Measurements from ENCODE around the gene OCA2. TPM values are rescaled to one million over a fixed set of nuclear protein-coding genes. Genes with fewer than 3 reads are reported as not detected.

The OCA2 gene
- total RNA-seq, 6 donors from 2014 or later, result 0.83 to 6.0 (median 2.0) TPM

DNA sequence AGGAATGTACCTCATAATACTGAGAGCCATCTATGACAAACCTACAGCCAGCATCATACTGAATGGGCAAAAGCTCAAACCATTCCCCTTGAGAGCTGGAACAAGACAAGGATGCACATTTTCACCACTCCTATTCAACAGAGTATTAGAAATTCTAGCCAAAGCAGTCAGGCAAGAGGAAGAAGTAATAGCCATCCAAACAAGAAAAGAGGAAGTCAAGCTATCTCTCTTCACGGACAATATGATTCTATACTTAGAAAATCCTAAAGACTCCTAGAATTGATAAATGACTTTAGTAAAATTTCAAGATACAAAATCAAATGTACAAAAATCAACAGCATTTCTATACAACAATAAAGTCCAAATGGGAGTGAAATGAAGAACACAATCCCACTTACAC is 30.2 kb downstream of the OCA2 start:
- Histone ChIP-seq H3K9me3 (peaks cover 0 to 4% (median under 1%) of the 10 kb centered on the region in 4 donors), H3K36me3 (no peaks in the 10 kb centered on the region), H3K27ac (no peak overlapping the region), H3K27me3 (no peaks in the 10 kb centered on the region), H3K4me3 (no peak overlapping the region), H3K4me1 (no peaks in the 10 kb centered on the region)
- no peak for ATAC-seq (ENCODE audit: low FRiP score in 2 of 2)
- no peak for DNase-seq
- 19 to 54% methylated on average over 1 of the region's 1 CpG for WGBS, 2 donors
- TF ChIP-seq, protein P1, sequence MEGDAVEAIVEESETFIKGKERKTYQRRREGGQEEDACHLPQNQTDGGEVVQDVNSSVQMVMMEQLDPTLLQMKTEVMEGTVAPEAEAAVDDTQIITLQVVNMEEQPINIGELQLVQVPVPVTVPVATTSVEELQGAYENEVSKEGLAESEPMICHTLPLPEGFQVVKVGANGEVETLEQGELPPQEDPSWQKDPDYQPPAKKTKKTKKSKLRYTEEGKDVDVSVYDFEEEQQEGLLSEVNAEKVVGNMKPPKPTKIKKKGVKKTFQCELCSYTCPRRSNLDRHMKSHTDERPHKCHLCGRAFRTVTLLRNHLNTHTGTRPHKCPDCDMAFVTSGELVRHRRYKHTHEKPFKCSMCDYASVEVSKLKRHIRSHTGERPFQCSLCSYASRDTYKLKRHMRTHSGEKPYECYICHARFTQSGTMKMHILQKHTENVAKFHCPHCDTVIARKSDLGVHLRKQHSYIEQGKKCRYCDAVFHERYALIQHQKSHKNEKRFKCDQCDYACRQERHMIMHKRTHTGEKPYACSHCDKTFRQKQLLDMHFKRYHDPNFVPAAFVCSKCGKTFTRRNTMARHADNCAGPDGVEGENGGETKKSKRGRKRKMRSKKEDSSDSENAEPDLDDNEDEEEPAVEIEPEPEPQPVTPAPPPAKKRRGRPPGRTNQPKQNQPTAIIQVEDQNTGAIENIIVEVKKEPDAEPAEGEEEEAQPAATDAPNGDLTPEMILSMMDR (IDR thresholded peaks at IDR 0.05), result no peak
- TF ChIP-seq POLR2AphosphoS5 (IDR thresholded peaks at IDR 0.05), result no peak
- TF ChIP-seq EP300 (IDR thresholded peaks at IDR 0.05), result no peak
- no peak for TF ChIP-seq POLR2A (IDR thresholded peaks at IDR 0.05)

DNA sequence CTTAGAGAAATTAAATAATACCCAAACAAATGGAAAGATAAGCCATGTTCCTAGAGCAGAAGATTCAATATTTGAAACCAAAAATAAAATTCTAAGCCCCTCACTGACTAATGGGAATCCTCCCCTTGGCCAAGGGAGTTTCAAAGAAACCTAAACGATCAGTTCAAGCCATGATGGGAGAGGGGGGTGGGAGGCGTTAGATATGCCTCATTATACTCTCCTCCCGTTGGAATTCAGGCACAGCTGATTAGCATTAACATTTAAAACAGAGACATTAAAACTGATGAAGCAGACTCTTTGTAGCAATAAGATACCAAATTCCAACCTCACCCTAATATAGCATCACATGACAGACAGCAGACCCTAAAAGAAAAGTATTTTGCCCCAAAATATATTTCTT is 32.9 kb downstream of the OCA2 start:
- no peak overlapping the region for H3K27ac ChIP-seq

DNA sequence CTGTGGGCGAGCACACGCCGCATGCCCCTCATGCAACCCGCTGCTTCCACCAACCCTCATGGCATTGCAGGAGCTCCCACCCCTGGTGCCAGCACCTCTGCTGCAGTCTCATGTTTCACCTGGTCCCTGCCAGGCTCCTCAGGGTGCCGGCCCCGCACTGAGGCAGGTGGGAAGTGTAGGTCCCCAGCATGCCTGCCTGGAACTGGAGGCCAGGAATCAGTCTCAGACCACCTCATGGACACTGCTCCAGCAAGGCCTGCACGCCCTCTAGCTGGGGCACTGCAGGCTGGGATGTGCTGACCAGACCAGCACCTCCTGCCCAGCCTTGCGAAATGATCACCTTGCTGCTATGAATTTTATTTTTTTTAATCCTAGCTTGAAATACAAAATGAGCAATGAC is 39.1 kb downstream of the OCA2 start:
- ATAC-seq (ENCODE audit: low FRiP score in 2 of 2) (no peak), DNase-seq (peak in 1 of 2 donors; percentile 43)
- 84 to 91% methylated on average over 7 to 8 of the region's 8 CpGs for WGBS, 2 donors
- TF ChIP-seq POLR2AphosphoS5 (IDR thresholded peaks at IDR 0.05) (no peak), EP300 (IDR thresholded peaks at IDR 0.05) (no peak), POLR2A (IDR thresholded peaks at IDR 0.05) (no peak)
- TF ChIP-seq, protein P1 (IDR thresholded peaks at IDR 0.05), result no peak
- peaks cover 0 to 11% (median 5%) of the 10 kb centered on the region in 4 donors for H3K9me3 ChIP-seq
- H3K27ac ChIP-seq, result no peak overlapping the region
- H3K4me3 ChIP-seq, result no peak overlapping the region
- no peaks in the 10 kb centered on the region for H3K4me1 ChIP-seq
- H3K36me3 ChIP-seq, result no peaks in the 10 kb centered on the region
- H3K27me3 ChIP-seq, result no peaks in the 10 kb centered on the region

More for the DNA sequence above, 32.9 kb downstream of the OCA2 start:
- H3K27me3 ChIP-seq, result no peaks in the 10 kb centered on the region
- 49 to 75% methylated on average over 3 of the region's 3 CpGs for WGBS, 2 donors
- TF ChIP-seq POLR2A (IDR thresholded peaks at IDR 0.05), result no peak
- TF ChIP-seq POLR2AphosphoS5 (IDR thresholded peaks at IDR 0.05), result no peak
- TF ChIP-seq, protein P1 (IDR thresholded peaks at IDR 0.05), result no peak
- no peak for TF ChIP-seq EP300 (IDR thresholded peaks at IDR 0.05)
- peaks cover 0 to 7% (median 3%) of the 10 kb centered on the region in 4 donors for H3K9me3 ChIP-seq
- no peaks in the 10 kb centered on the region for H3K36me3 ChIP-seq
- H3K4me1 ChIP-seq, result no peaks in the 10 kb centered on the region
- no peak overlapping the region for H3K4me3 ChIP-seq
- no peak for ATAC-seq (ENCODE audit: low FRiP score in 2 of 2)
- DNase-seq, result no peak

DNA sequence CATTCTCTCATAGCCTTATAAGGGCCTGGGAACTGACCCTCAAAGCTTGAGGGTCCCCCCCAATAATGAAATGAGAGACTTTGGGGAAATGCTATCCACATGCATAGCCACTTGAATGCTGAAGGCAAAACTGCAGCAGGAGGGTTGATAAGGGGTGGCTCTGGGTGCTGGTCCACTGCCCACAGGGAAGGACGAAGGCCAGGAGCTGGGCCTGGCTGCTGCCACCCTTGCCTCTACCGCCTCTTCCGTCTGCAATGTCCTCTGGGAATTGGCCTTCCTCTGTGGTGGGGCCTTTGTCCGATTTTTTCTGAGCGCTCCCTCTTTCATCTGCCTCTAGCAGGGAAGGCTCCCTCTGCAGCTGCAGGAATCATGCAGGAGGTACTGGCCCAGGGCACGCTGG is 41.0 kb downstream of the OCA2 start:
- 85 to 89% methylated on average over 5 to 6 of the region's 6 CpGs for WGBS, 2 donors

More for the DNA sequence above, 41.0 kb downstream of the OCA2 start:
- no peaks in the 10 kb centered on the region for H3K4me1 ChIP-seq
- H3K27ac ChIP-seq, result no peak overlapping the region
- TF ChIP-seq, protein P1 (IDR thresholded peaks at IDR 0.05), result no peak
- TF ChIP-seq POLR2AphosphoS5 (IDR thresholded peaks at IDR 0.05) (no peak), POLR2A (IDR thresholded peaks at IDR 0.05) (no peak), EP300 (IDR thresholded peaks at IDR 0.05) (no peak)
- DNase-seq (peak in 1 of 2 donors; percentile 30), ATAC-seq (ENCODE audit: low FRiP score in 2 of 2) (no peak)
- no peaks in the 10 kb centered on the region for H3K27me3 ChIP-seq
- H3K36me3 ChIP-seq, result no peaks in the 10 kb centered on the region
- H3K4me3 ChIP-seq, result no peak overlapping the region
- H3K9me3 ChIP-seq, result peaks cover 0 to 5% (median 1%) of the 10 kb centered on the region in 4 donors
